Upper lobe of left lung (tissue), 6 donors: ENCODE data around the gene TOM1L2. TPM values are rescaled to one million over a fixed set of nuclear protein-coding genes. Genes with fewer than 3 reads are reported as not detected.

Source experiments
- ATAC-seq, 2 donors: fragments of 200-7000 bp; cut with Tn5 transposase; one replicate each; pipeline ENCODE4 v1.9.1; 2022; ENCODE audit warnings: mild to moderate bottlenecking in 2 of 2, moderate library complexity in 2 of 2; ENCODE audit not compliant: low FRiP score in 2 of 2
- DNase-seq, 2 donors: peaks; one replicate each; pipeline ENCODE4 v3.0.0-alpha.2; 2019 to 2020
- H3K27ac ChIP-seq, 4 donors: fragments of 200-600 bp; sonication (generic); one replicate each; pipeline ENCODE4 v1.5.1; 2016 to 2019
- H3K27me3 ChIP-seq, 4 donors: fragments of 200-600 bp; sonication (generic); one replicate each; pipeline ENCODE4 v1.5.1; 2017 to 2019
- H3K36me3 ChIP-seq, 4 donors: fragments of 200-600 bp; sonication (generic); one replicate each; pipeline ENCODE4 v1.5.1; 2016 to 2019
- H3K4me1 ChIP-seq, 4 donors: fragments of 200-600 bp; sonication (generic); one replicate each; pipeline ENCODE4 v1.5.1; 2018 to 2019
- H3K4me3 ChIP-seq, 4 donors: fragments of 200-600 bp; sonication (generic); one replicate each; pipeline ENCODE4 v1.5.1; 2017 to 2019; ENCODE audit warnings: mild to moderate bottlenecking in 2 of 4, moderate library complexity in 1 of 4
- H3K9me3 ChIP-seq, 4 donors: fragments of 200-600 bp; sonication (generic); one replicate each; pipeline ENCODE4 v1.5.1; 2018 to 2019
- EP300 ChIP-seq, 4 donors: sonication (generic); formaldehyde crosslinking; IDR thresholded peaks; one replicate each; pipeline ENCODE4 v1.5.1; 2017; ENCODE audit warnings: antibody characterized with exemption in 4 of 4, control low read depth in 2 of 4
- POLR2A ChIP-seq, 4 donors: fragments of 450-650 bp; IDR thresholded peaks; one replicate each; pipeline ENCODE4 v1.5.1; 2016 to 2017; ENCODE audit warnings: antibody characterized with exemption in 4 of 4, mild to moderate bottlenecking in 2 of 4
- POLR2AphosphoS5 ChIP-seq, 2 donors: sonication (generic); formaldehyde crosslinking; IDR thresholded peaks; one replicate each; pipeline ENCODE4 v1.5.1; 2017; ENCODE audit warnings: antibody characterized with exemption in 2 of 2
- WGBS, 2 donors: methylation state at CpG; one replicate each; pipeline ENCODE4 v1.1.5; 2017 to 2018; 5-methylcytosine and 5-hydroxymethylcytosine counted together
- total RNA-seq, 6 donors: library from RNA; depleted of rRNA in 4 of 6; stranded (reverse); fragments of >200 nt in 4 of 6; gene quantifications; one replicate each; pipeline versions ENCODE4 v1.1.0 to v1.2.1, GENCODE V29; 2016 to 2021
- TF ChIP-seq, protein P1 (sequence below), 6 experiments: fragments of 450-650 bp in 4 of 6; fragments of 200-600 bp in 2 of 6; sonication (generic) in 2 of 6; IDR thresholded peaks; one replicate each; pipeline ENCODE4 v1.5.1; 2016 to 2019; ENCODE audit warnings: antibody characterized with exemption in 6 of 6
- donor health status: DM: no; HTN: no; CAD: no; lungs with moderate emphysema.
- donor health status: DM: no; HTN: yes; CAD: no; lungs with severe emphysema.

The TOM1L2 gene
- total RNA-seq, 6 donors from 2014 or later = 54.2 to 134 (median 72.9) TPM

DNA sequence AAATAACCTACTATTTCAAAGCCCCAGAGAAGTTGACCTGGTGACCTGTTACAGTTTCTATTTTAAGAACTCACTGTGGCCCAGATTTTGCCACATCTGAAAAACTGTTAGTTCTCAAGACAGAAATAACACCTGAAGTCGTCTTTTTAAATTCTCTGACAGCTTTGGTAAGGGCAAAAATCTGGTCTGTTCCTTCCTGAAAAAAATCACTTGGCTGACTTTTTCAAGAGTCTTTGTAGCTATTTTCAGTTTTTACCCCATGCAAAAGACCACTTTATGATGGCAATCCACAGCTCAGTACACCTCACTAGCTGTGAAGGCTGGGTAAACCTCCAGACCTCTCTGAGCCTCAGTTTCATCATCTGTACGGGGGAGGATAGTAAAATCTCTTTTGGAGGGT, 74.8 kb downstream of the TOM1L2 start:
- Histone ChIP-seq H3K4me1 (peaks cover 22 to 32% (median 29%) of the 10 kb centered on the region in 4 donors), H3K27ac (no peak overlapping the region), H3K27me3 (no peaks in the 10 kb centered on the region), H3K9me3 (no peaks in the 10 kb centered on the region), H3K36me3 (peaks cover 7 to 52% (median 20%) of the 10 kb centered on the region in 4 donors), H3K4me3 (no peak overlapping the region)
- WGBS, 2 donors = 76 to 79% methylated on average over 2 of the region's 2 CpGs
- DNase-seq = no peak
- no peak for ATAC-seq
- no peak for TF ChIP-seq EP300 (IDR thresholded peaks at IDR 0.05)
- no peak for TF ChIP-seq POLR2A (IDR thresholded peaks at IDR 0.05)
- TF ChIP-seq, protein P1, sequence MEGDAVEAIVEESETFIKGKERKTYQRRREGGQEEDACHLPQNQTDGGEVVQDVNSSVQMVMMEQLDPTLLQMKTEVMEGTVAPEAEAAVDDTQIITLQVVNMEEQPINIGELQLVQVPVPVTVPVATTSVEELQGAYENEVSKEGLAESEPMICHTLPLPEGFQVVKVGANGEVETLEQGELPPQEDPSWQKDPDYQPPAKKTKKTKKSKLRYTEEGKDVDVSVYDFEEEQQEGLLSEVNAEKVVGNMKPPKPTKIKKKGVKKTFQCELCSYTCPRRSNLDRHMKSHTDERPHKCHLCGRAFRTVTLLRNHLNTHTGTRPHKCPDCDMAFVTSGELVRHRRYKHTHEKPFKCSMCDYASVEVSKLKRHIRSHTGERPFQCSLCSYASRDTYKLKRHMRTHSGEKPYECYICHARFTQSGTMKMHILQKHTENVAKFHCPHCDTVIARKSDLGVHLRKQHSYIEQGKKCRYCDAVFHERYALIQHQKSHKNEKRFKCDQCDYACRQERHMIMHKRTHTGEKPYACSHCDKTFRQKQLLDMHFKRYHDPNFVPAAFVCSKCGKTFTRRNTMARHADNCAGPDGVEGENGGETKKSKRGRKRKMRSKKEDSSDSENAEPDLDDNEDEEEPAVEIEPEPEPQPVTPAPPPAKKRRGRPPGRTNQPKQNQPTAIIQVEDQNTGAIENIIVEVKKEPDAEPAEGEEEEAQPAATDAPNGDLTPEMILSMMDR (IDR thresholded peaks at IDR 0.05) = no peak
- TF ChIP-seq POLR2AphosphoS5 (IDR thresholded peaks at IDR 0.05) = no peak

DNA sequence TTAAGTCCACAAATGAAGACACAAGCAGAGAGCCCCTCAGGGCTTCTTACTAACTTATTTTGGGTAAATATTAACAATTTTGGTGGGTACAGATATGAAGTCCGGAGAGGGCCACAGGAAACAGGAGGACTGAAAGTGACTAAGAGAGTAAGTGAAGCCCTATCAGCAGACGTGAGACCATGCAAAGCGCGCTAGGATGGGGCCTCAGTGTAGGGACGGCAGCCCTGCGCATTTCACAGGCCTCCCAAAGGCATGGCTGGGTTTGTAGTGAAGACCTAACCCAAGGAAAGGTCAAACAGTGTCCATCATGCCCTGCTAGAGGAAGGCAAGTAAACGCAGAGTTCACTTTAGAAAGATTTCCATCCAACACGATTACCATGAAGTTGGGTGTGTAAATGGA, 75.5 kb downstream of the TOM1L2 start:
- no peak for DNase-seq
- no peak for ATAC-seq
- WGBS, 2 donors = 93 to 95% methylated on average over 8 of the region's 8 CpGs
- H3K4me1 ChIP-seq = peaks cover 22 to 28% (median 25%) of the 10 kb centered on the region in 4 donors
- no peaks in the 10 kb centered on the region for H3K9me3 ChIP-seq
- H3K27me3 ChIP-seq = no peaks in the 10 kb centered on the region
- no peak for TF ChIP-seq EP300 (IDR thresholded peaks at IDR 0.05)
- TF ChIP-seq POLR2A (IDR thresholded peaks at IDR 0.05) = no peak
- TF ChIP-seq POLR2AphosphoS5 (IDR thresholded peaks at IDR 0.05) = no peak
- TF ChIP-seq, protein P1 (IDR thresholded peaks at IDR 0.05) = no peak
- H3K27ac ChIP-seq = no peak overlapping the region
- peaks cover 7 to 52% (median 23%) of the 10 kb centered on the region in 4 donors for H3K36me3 ChIP-seq
- H3K4me3 ChIP-seq = no peak overlapping the region

GRCh38 chr17:17893801-17894644, 78.2 kb downstream of the TOM1L2 start:
- H3K4me1 ChIP-seq = peaks cover 0 to 13% (median 5%) of the 10 kb centered on the region in 4 donors

DNA sequence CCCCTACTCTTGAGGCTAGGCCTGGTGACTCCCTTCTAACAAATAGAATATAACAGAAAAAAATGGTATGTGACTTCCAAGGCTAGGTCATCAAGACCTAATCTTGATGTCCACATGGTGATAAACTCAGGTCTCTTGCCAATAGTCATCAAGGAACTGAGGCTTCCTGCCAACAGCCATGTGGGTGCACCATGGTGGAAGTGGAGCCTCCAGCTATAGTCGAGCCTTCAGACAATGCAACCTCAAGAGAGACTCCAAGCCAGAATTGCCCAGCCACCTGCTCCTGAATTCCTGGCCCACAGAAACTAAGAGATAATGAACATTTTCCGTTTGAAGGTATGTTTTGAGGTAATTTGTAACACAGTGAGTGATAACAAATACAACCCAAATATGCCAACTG, 79.5 kb downstream of the TOM1L2 start:
- TF ChIP-seq, protein P1 (IDR thresholded peaks at IDR 0.05) = no peak
- TF ChIP-seq POLR2AphosphoS5 (IDR thresholded peaks at IDR 0.05) (no peak), POLR2A (IDR thresholded peaks at IDR 0.05) (no peak), EP300 (IDR thresholded peaks at IDR 0.05) (no peak)
- DNase-seq (no peak), ATAC-seq (no peak)
- WGBS, 2 donors = 50 to 64% methylated on average over 2 of the region's 2 CpGs
- Histone ChIP-seq H3K27me3 (no peaks in the 10 kb centered on the region), H3K4me3 (no peak overlapping the region), H3K4me1 (peaks cover 0 to 17% (median 5%) of the 10 kb centered on the region in 4 donors), H3K36me3 (peaks cover 3 to 44% (median 23%) of the 10 kb centered on the region in 4 donors), H3K27ac (no peak overlapping the region), H3K9me3 (no peaks in the 10 kb centered on the region)

More at GRCh38 chr17:17893801-17894644, 78.2 kb downstream of the TOM1L2 start:
- Histone ChIP-seq H3K36me3 (peaks cover 7 to 52% (median 26%) of the 10 kb centered on the region in 4 donors), H3K27ac (no peak overlapping the region), H3K4me3 (no peak overlapping the region), H3K9me3 (no peaks in the 10 kb centered on the region), H3K27me3 (no peaks in the 10 kb centered on the region)
- TF ChIP-seq POLR2AphosphoS5 (IDR thresholded peaks at IDR 0.05) = no peak
- TF ChIP-seq POLR2A (IDR thresholded peaks at IDR 0.05) = no peak
- TF ChIP-seq, protein P1 (IDR thresholded peaks at IDR 0.05) = no peak
- no peak for TF ChIP-seq EP300 (IDR thresholded peaks at IDR 0.05)
- DNase-seq (no peak), ATAC-seq (no peak)
- WGBS, 2 donors = 96 to 98% methylated on average over 7 of the region's 7 CpGs
